Measurements from ENCODE around the gene PNPLA7. TPM values are rescaled to one million over a fixed set of nuclear protein-coding genes. Genes with fewer than 3 reads are reported as not detected.
A peak's percentile ranks its signal among the peaks of the same experiment; 100 is the strongest.

The PNPLA7 gene
- total and polyA plus RNA-seq, 2 of the 13 experiments (the other 11 are each of a cell fraction or from before 2014, with no cell fraction given): 0.42 to 1.5 TPM

DNA sequence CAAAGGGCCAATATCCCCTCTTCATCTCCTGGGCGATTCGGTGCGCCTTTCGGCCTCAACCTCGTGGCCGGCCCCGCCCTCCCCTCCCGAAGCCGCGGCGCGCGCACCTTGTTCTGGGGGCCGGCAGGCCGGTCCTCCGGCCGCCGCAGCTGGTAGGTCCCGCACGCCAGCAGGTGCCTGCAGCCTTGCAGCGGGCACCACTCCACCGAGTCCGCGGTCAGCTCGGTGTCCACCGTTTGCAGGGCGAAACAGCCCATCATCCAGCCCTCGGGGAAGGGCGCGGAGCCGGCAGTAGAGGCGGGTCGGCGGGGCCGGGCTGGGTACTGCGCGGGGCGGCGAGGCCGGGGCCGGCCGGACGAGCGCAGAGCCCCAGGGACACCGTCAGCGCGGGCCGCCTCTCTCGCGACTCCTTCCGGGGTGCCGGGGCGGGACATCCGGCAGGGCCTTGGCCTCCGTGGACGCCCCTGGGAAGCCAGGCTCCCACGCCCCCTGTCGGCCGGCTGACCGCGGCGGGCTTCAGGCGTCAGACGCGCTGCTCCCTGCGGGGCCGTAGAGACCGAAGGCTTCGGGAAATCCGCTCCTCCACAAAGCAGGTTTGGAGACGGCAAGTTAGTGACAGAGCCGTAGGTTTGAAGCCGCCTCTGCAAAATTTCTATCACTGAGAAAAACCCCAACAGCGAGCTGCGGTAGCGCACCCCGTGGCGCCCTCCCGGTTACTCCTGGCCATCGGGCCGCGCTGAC lies 28.5 kb upstream of the PNPLA7 start, which contains the start of gene DPH7 (continued):
- TF ChIP-seq, protein P1, sequence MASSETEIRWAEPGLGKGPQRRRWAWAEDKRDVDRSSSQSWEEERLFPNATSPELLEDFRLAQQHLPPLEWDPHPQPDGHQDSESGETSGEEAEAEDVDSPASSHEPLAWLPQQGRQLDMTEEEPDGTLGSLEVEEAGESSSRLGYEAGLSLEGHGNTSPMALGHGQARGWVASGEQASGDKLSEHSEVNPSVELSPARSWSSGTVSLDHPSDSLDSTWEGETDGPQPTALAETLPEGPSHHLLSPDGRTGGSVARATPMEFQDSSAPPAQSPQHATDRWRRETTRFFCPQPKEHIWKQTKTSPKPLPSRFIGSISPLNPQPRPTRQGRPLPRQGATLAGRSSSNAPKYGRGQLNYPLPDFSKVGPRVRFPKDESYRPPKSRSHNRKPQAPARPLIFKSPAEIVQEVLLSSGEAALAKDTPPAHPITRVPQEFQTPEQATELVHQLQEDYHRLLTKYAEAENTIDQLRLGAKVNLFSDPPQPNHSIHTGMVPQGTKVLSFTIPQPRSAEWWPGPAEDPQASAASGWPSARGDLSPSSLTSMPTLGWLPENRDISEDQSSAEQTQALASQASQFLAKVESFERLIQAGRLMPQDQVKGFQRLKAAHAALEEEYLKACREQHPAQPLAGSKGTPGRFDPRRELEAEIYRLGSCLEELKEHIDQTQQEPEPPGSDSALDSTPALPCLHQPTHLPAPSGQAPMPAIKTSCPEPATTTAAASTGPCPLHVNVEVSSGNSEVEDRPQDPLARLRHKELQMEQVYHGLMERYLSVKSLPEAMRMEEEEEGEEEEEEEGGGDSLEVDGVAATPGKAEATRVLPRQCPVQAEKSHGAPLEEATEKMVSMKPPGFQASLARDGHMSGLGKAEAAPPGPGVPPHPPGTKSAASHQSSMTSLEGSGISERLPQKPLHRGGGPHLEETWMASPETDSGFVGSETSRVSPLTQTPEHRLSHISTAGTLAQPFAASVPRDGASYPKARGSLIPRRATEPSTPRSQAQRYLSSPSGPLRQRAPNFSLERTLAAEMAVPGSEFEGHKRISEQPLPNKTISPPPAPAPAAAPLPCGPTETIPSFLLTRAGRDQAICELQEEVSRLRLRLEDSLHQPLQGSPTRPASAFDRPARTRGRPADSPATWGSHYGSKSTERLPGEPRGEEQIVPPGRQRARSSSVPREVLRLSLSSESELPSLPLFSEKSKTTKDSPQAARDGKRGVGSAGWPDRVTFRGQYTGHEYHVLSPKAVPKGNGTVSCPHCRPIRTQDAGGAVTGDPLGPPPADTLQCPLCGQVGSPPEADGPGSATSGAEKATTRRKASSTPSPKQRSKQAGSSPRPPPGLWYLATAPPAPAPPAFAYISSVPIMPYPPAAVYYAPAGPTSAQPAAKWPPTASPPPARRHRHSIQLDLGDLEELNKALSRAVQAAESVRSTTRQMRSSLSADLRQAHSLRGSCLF (CRISPR knock-in tag; IDR thresholded peaks at IDR 0.05; ENCODE audit: borderline replicate concordance): 0 out of 2 replicates have a peak, but pooled peaks have one; percentile 23
- TF ChIP-seq POLR2A (IDR thresholded peaks at IDR 0.05; ENCODE audit: insufficient read depth in 1 of 2, low read depth in 2 of 2, low read length in 2 of 2): peak in 1 of 2 experiments; percentile 78
- no peak for TF ChIP-seq RBM22 (optimal IDR thresholded peaks at IDR 0.05; ENCODE audit: low read length)
- TF ChIP-seq, protein P2, sequence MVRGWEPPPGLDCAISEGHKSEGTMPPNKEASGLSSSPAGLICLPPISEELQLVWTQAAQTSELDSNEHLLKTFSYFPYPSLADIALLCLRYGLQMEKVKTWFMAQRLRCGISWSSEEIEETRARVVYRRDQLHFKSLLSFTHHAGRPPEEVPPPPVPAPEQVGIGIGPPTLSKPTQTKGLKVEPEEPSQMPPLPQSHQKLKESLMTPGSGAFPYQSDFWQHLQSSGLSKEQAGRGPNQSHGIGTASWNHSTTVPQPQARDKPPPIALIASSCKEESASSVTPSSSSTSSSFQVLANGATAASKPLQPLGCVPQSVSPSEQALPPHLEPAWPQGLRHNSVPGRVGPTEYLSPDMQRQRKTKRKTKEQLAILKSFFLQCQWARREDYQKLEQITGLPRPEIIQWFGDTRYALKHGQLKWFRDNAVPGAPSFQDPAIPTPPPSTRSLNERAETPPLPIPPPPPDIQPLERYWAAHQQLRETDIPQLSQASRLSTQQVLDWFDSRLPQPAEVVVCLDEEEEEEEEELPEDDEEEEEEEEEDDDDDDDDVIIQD (CRISPR knock-in tag; IDR thresholded peaks at IDR 0.05; ENCODE audit: low read depth): no peak
- no peak for TF ChIP-seq TAF15 (IDR thresholded peaks at IDR 0.05; ENCODE audit: low read depth, low read length, poor library complexity, severe bottlenecking)
- TF ChIP-seq KAT2B (IDR thresholded peaks at IDR 0.05; ENCODE audit: borderline replicate concordance, low read depth, low read length): no peak
- TF ChIP-seq, protein P3, sequence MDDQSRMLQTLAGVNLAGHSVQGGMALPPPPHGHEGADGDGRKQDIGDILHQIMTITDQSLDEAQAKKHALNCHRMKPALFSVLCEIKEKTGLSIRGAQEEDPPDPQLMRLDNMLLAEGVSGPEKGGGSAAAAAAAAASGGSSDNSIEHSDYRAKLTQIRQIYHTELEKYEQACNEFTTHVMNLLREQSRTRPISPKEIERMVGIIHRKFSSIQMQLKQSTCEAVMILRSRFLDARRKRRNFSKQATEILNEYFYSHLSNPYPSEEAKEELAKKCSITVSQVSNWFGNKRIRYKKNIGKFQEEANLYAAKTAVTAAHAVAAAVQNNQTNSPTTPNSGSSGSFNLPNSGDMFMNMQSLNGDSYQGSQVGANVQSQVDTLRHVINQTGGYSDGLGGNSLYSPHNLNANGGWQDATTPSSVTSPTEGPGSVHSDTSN (CRISPR knock-in tag; IDR thresholded peaks at IDR 0.05; ENCODE audit: borderline replicate concordance): no peak
- no peak for TF ChIP-seq NFAT5 (CRISPR knock-in tag; IDR thresholded peaks at IDR 0.05)
- no peak; the same call in 1 of the 2 replicates for TF ChIP-seq ZFP82 (CRISPR knock-in tag; IDR thresholded peaks at IDR 0.05; ENCODE audit: borderline replicate concordance)
- TF ChIP-seq, protein P4, sequence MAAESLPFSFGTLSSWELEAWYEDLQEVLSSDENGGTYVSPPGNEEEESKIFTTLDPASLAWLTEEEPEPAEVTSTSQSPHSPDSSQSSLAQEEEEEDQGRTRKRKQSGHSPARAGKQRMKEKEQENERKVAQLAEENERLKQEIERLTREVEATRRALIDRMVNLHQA (CRISPR knock-in tag; IDR thresholded peaks at IDR 0.05): no peak
- TF ChIP-seq SETDB1 (CRISPR knock-in tag; IDR thresholded peaks at IDR 0.05; ENCODE audit: borderline replicate concordance): no peak
- TF ChIP-seq NRL (CRISPR knock-in tag; IDR thresholded peaks at IDR 0.05; ENCODE audit: borderline replicate concordance): no peak
- TF ChIP-seq, protein P5, sequence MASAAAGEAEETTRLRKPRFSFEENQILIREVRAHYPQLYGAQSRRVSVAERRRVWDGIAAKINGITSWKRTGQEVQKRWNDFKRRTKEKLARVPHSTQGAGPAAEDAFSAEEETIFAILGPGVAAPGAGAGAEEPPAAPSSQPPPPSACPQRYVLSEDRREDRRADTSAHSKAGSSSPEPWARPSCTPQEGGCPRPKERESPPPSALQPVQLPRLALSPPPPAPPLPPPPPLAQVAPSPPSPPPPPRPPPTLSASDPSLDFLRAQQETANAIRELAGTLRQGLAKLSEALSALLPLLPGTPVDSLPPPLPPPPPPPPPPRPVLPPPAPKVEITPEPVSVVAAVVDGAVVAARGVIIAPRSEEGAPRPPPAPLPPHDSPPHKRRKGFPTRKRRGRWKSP (CRISPR knock-in tag; IDR thresholded peaks at IDR 0.05): no peak; the same call in 1 of the 2 replicates

Measured in HepG2 (cell line).